GM19372 (cell line): Measurements from ENCODE around the gene TGFA.
"Not testable (repeated sequence)": the region's sequence is repeated elsewhere in the genome, so short reads cannot be mapped to it uniquely, and the experiment has no call there.

Experiments
- ATAC-seq: cut with Tn5 transposase; IDR thresholded peaks from one replicate; pipeline ENCODE4 v1.9.1; 2021; ENCODE audit warnings: mild to moderate bottlenecking, low read depth, moderate library complexity; ENCODE audit not compliant: unreplicated experiment

The TGFA gene

DNA sequence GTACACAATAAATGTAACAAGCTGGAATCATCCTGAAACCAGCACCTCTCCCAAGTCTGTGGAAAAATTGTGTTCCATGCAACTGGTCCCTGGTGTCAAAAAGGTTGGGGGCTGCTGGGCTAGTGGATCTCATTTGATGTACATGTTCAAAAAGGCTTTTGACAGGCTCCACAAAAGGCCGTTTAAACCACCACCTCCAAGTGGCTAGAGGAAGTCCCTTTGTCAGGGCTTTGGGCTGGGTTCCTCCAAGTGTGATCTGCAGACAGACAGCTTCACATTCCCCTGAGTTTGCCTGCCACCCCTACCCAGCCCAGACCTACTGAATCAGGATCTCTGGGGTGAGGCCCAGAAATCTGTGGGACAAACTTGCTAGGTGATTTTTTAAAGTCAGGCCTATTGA lies 84.7 kb downstream of the TGFA start:
- ATAC-seq: no peak

DNA sequence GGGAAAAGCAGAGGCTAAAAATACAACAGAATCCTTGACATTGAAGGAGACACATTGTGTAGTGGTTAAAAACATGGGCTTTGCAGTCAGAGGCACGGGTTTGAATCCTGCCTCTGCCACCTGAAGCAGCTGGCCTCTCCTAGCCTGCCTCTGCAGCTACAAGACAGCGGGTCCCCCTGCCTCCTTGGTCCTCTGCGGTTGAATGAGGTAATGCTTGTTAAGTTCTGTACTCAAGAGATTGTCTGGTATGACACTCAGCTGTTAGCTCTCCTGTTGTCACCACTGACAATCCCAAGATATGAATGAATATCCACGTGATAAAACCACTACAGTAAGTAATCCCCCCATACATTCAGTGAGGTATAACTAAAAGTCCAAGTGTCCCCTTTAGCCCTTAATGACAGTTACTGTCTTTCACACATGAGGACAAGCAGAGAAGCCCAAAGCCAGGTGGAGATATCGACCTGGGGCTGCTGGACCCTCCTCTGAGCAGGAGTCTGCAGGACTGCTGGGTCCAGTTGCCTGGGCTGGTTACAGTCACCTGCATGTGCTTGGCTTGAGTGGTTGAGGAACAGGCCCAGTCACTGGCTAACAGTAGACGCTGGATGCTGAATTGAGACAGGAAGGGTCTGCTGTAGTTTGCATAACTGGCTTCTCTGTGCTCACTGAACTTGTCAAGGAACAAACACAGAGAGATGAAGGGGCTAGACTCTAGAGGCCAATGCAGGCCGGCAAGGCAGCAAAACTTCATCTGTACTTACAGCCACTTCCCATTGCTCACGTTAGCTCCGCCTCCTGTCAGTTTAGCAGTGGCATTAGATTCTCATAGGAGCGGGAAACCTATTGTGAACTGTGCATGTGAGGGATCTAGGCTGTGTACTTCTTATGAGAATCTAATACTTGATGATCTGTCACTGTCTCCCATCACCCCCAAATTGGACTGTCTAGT lies 85.5 kb downstream of the TGFA start:
- no peak for ATAC-seq

DNA sequence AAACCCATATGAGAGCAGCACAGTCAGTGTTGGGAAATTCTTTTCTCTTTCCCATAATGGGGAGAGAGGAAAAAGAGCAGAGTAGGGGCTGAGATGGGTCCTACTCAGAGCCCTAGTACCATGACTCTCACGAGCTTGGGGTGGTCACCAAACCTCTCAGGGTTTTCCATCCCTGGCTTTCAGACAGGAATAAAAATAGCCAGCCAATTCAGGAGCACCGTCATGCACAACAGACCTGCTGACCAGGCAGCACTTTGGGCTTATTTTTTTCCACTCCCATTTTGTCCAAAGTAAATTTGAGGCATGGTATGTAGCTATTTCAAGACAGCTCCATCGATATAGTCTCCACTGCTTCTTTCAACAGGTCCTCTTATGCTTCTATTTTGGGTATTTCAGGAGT lies 86.4 kb downstream of the TGFA start:
- no peak for ATAC-seq

DNA sequence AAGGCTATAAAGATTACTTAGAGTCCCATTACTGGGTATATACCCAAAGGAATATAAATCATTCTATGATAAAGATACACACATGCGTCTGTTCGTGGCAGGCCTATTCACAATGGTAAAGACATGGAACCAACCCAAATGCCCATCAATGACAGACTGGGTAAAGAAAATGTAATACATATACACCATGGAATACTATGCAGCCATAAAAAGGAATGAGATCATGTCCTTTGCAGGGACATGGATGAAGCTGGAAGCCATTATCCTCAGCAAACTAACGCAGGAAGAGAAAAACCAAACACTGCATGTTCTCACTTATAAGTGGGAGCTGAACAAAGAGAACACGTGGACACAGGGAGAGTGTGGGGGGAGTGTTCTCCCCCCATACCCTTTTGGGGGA lies 87.0 kb downstream of the TGFA start:
- ATAC-seq: not testable (repeated sequence)

DNA sequence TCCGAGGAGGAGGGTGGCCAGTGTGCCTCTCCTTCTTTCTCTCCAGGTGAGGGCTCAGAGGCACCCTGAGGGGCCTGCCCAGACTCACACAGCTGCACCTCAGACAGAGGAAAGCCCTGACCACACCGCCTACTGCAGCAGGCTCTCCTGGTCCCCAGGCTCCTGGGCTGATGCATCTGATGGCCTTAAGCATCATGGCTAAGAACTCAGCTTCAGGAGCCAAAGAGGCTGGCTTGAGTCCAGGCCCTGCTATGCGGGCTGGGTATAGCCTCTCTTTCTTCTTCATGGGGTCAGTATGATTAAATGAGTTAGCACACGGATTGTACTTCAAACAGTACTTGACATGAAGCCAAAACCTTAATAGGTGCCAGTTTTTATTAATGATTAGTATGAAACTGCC lies 89.6 kb downstream of the TGFA start:
- no peak for ATAC-seq

DNA sequence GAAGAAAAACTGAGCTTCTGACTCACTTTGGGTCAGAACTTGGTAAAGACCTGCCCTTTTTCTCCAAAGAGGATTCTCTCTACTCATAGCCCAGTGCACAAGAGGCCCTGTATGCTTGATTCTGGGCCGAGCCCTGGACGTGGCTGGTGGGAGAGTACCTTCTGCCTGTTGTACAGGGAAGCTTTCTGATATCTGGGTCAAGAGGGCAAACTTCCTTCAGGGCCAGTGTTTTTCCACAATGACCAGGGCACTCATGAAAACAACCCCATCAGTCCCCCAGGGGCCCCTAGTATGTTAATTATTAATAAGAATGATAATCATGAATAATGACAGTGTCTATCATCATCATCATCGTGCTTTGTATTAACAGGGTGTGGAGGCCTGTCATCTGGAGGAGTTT lies 90.0 kb downstream of the TGFA start:
- ATAC-seq: no peak

DNA sequence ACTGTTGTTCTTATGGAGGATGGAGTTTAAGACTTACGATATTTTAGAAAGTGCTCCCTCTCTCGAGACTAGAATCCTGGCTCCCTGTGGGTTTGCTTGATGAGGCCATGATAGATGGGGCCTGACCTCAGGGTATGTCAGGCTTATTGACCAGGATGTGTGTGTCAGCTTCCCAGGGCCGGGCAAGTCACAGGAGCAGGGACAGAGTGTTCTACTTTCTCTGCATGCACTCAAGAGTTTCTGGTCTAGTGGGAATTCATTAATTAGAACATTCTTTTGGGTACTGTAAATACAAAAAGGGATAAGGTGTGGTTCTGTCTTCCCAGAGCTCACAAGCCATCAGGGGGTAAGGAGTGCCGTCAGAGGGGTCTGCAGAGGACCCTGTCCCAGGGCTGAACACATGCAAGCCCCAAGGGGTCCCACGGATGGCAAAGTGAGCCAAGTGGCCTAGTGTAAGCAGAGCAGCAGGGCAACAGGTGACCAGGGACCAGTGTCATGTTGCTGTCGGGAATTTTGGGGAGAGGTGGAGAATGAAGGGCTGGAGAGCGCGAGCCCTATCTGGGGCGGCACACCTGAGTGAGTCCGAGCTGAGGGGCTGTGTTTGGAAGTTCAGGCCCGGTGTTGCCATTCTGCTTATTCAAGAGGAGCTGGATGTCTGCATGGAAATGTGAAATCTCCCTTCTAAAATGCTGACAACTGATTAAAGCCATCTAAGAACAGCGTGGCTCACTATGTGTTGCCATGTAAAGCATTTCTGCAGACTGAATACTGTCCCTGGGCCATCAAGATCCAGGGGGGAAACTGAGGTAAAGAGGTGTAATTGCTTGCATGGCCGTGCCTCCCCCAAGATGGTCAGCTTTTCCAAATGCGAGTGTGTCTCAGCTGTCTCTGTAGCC lies 91.4 kb downstream of the TGFA start:
- ATAC-seq: no peak

DNA sequence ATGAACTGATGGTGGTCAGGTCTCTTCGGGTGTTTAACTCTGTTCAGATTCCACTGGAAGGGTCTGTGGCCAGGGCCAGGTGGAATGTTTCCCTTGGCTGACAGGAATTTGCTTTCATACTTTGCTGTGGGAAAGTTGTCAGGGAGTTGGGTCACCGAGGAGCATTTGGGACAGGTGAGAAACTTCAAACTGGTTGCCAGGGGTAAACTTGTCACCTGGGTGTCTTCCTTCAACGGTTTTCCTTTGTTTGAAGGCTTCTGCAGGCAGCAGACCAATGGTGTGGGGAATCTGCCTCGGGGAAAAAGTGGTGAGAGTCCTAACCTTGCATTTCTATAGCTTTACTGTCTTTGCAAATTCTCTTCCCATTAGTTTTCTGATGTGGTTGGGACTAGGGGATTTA lies 92.2 kb downstream of the TGFA start:
- ATAC-seq: no peak

DNA sequence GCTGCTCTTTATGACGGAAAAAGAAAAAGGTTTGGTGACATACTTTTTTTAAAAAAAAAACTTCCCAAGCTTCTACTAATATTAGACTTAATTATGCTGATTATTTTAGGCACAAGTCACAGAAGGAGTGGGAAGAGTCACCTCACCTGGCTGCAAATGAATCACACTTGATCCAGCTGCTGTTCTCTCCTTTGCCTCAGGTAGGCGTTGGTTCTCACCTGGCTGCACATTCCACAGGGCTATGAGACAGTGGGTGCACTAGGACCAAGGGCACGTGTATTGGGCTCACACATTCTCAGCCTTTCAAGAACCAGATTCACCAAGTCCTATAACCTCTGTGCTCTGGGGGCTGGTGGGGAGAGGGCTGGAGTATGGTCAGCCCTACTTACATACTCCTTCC lies 93.3 kb downstream of the TGFA start:
- ATAC-seq: no peak

DNA sequence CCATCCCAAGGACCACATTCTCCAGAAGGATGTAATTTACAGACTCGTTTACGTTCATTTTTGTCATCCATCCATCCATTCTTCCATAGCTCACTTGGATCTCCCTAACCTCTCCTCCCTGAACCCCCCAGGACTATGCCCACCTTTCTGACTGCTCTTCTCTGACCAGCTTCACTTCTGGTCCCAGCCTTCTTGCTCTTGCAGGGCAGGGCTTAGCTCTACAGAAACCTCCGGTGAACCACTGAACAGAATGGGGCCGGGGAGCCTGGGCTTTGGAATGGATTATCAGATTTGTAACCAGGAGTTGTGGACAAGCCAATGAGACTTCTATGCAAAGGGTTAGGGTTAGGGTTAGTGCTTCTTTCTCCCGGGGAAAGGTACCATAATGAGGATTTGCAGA lies 95.0 kb downstream of the TGFA start:
- no peak for ATAC-seq

DNA sequence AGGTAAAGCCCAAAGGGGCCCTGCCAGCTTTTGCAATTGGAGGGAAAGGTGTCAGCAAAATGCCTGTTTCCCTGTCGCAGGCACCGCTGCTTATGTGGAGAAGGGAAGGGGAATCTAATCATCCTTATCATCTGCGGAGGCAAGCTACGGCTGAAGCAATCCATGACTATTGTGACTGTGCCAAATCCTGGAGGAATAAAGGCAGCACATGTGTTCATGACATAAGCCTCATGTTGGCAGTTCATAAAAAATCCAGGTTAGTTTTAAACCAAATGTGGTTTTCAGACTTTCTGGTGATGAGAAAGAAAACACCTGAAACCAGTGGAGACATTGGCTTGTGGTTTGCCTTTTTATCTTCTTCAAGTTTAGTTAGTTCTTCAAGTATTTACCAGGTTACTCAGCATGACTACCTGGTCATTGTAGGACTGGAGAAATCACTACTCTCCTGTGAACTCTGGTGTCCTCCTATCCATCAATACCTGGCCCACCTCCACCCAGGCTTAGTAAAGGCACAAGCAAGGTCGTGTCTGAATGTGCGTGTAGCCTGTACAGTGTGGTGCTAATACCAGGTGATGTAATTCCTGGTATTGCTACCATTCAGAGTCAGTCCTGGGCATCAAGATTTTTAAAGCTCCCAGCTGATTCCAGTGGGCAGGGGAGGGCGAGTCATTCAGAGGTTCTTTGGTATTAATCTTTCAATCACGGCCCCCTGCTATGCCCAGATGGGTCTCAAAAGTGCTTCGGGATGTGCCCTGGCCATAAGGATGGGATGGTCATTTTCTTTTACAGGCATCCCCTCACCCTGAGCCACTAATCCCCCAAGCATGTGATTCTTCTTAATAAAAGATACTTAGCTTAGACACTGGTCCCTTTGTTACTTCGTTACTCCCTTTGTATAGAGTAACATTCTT lies 96.8 kb downstream of the TGFA start:
- no peak for ATAC-seq

DNA sequence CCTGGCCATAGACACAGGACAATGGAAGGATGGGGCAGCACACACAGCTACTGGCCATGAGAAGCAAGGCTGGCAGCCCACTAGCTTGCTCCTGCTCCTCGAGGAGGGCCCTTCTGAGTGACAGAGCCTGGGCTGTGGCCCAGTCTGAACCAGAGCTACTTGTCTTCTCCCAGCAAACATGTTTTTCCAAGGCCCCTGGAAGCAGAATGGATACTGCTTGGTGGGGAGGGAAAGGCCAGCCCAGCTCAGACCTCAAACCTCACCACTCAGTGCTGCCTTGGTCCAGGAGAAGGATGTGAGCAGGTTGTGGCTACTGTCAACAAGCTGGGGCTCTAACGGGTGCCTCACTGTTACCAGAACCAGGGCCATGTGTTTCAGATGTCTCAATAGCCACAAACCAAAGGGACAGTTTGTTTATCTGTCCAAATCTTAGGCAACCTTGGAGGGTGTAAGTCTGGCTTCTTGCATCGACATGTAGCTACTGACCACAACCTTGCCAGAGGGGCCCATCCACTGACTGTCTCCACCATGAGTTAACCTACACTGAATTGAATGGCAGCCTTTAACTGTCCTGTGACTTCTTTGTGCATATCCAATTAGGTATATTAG lies 98.6 kb downstream of the TGFA start:
- no peak for ATAC-seq

DNA sequence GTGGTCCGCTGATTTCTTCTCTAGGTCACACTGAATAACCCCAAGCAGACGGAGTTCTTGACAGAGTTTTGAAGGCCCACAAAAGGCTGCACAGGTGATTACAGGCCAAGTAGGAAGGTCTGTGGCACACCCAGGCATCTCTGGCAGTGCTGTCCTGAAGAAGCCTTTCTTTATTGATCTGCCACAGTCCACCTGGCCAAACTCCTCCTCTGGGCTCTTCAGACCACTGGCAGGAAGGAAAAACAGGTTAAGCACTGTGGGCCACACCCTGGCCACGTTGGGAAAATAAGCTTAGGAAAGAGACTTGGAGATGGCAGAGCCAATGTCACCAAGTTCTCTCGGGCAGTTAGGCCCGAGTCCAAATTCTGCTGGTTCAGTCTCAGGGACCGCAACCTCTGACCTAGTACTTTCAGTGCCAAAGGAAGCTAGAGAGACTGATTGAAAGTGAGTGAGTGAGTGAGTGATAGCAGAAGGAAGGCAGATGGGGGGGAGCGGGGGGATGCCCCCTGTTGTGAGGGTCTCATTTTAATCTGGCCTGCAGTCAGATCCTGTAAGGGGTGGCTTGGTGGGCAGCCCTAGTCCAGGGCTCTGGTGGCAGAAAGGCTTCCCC lies 102.9 kb downstream of the TGFA start:
- no peak for ATAC-seq

DNA sequence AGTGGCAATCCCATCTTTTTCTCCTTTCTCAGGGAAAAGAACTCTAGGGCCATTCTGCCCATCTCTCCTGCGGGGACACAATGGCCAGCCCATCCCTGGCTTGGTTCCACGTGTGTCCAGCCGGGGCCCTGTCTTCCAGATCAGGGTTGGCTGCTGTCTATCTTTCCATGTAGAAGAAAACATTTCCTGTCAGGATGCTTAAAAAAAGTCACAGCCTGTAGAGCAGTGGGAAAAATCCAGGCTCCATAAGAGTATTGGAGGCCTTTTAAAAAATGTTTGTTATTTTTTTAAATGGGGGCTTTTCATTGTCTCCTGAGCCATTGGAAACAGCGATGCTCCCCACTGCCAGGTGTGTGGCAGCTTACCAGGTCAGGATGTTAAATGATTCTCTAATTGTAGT lies 105.6 kb downstream of the TGFA start:
- ATAC-seq: no peak

DNA sequence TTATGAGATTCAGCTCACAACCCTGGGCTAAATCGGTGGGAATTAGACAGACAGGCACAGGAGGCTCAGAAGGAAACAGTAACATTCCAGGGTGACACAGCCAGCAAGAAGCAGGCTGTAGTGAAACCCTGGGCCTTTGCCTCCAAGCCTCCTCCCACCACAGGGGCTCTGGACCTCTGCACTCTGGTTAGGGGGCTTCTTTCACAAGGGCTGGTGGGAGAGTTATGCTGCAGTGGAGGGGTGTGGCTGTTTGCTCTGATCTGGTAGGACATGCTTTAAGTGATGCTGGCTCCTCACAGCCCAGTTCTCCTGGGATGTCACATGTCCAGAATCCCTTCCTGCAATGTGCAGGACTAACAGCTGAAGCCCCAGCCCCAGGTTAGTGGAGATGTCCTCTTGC lies 109.9 kb downstream of the TGFA start:
- ATAC-seq: no peak

DNA sequence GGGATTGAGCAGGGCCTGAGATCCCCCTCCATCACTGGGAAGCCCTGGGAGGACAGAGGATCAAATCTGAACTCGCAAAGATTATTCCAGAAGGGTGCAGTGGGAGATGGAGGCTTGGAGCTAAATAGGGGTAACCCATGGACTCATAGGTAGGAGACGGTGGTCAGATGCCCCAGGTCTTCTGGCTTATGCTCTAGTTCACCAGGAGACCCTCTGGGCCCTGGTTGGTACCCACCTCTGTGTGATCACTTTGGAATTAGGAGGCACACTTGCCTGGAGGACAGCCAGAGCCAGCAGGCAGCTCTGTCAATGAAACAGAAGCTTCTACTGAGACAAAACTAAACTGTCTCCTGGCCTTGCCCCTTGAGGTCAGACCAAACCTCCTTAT lies 110.6 kb downstream of the TGFA start:
- no peak for ATAC-seq

DNA sequence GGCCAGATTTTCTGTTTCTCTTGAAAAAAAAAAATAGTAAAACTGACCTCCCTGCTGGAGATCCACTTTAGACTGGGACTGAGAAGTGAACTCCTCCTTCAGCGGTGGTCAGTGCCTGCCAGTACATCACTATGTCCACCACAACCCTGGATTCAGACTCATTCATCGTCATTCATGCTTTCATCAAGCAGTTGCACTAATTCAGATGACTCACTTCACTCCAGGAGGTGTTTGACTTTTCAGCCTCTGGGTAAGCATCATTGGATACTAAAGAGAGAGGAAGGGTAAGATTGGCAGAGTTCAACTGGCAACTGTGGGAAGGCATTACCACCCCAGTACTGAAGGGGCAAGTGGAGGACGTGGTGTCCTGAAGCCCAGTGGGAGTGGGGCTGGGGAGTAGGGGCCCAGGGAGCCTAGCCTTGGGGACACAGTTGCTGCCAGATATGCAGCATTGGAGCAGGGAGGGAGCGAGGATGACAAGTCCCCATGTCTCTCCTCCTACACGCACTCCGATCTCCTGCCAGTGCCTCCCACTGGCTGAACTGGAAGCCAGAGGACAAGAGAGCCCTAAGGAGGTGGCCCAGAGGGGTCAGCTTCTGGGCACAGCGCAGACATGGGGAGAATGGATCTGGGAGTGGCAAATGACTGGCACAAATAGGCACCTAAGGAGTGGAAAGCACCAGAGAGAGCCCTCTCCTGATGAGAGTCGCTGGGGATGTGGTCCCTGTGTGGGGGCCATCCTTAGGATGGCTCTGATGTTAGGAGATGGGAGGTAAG lies 111.1 kb downstream of the TGFA start:
- ATAC-seq: no peak

DNA sequence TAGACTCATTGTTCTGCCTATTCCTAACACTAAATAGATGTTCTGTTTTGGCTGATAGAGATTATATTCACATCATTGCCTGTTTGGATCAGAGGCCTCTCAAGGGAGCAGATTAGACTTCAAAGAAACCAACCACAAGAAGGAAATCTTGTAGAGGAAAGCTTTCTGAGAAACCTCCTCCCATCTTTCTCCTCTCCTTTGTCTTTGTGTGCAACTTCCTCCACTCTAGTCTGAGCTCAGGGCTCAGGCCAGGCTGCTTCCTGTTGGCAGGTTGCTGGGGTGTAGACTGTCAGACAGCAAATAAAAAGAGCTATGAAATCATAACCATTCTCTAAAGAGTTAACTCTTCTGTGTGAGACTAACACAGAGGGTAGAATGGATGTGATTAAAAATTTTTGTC lies 113.0 kb downstream of the TGFA start:
- no peak for ATAC-seq

DNA sequence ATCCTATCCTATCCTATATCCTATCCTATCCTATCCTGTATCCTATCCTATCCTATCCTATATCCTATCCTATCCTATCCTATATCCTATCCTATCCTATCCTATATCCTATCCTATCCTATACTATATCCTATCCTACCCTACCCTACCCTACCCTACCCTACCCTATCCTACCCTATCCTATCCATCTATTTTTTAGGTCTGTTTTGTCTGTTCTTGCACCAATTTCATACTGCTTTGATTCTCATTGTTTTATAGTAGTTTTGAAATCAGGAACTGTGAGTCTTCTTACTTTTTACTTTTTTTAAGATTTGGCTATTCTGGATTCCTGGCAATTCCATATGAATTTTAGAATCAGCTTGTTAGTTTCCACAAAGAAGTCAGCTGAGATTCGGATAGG lies 118.5 kb downstream of the TGFA start:
- no peak for ATAC-seq
